ENCODE results near the gene DMBX1.

DNA sequence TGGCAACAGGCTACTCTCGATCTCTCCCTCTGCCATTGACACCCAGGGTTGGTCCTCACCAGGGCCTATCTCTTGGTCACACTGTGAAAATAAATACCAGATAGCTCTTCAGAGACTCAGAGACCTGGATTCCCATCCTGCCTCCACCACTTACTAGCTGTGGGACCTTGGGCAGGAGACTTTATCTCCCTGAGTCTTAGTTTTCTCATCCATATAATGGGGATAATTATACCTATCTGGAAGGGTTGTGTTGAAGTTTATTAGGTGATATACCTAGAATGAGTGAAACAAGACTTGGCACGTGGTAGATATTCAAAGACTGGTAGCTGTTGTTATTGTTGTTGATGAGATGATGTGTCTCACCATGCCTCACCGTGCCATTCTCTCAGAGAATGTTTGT is 7.4 kb downstream of the DMBX1 start:
- TF ChIP-seq, protein P1, sequence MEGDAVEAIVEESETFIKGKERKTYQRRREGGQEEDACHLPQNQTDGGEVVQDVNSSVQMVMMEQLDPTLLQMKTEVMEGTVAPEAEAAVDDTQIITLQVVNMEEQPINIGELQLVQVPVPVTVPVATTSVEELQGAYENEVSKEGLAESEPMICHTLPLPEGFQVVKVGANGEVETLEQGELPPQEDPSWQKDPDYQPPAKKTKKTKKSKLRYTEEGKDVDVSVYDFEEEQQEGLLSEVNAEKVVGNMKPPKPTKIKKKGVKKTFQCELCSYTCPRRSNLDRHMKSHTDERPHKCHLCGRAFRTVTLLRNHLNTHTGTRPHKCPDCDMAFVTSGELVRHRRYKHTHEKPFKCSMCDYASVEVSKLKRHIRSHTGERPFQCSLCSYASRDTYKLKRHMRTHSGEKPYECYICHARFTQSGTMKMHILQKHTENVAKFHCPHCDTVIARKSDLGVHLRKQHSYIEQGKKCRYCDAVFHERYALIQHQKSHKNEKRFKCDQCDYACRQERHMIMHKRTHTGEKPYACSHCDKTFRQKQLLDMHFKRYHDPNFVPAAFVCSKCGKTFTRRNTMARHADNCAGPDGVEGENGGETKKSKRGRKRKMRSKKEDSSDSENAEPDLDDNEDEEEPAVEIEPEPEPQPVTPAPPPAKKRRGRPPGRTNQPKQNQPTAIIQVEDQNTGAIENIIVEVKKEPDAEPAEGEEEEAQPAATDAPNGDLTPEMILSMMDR (IDR thresholded peaks at IDR 0.05) = no peak
- TF ChIP-seq POLR2AphosphoS5 (IDR thresholded peaks at IDR 0.05) (no peak), POLR2A (IDR thresholded peaks at IDR 0.05) (no peak), EP300 (IDR thresholded peaks at IDR 0.05) (no peak)

Measured in stomach (tissue), 4 donors.